Activated T-cell treated with anti-CD3 and anti-CD28 coated beads, Interleukin-2, amount 50 U/mL, for 48 hours (primary cell): ENCODE data around the gene NAPG.
"Not testable (repeated sequence)": the region's sequence is repeated elsewhere in the genome, so short reads cannot be mapped to it uniquely, and the experiment has no call there.

Source experiments
- DNase-seq, 2 experiments: peaks; one replicate each; pipeline ENCODE4 v3.0.0-alpha.2; 2020

Gene NAPG

GRCh38 chr18:10515456-10515855, 10.4 kb upstream of the NAPG start:
- no peak for DNase-seq

GRCh38 chr18:10516078-10516477, 9.7 kb upstream of the NAPG start:
- DNase-seq: no peak

- no peak for DNase-seq
Measured at GRCh38 chr18:10518595-10519255, 7.1 kb upstream of the NAPG start.

GRCh38 chr18:10519366-10519765, 6.5 kb upstream of the NAPG start:
- DNase-seq: no peak

- DNase-seq: peak; percentile 61 to 70
Measured at GRCh38 chr18:10519999-10520935, 5.6 kb upstream of the NAPG start.

- no peak for DNase-seq
Measured at GRCh38 chr18:10521566-10521965, 4.3 kb upstream of the NAPG start.

- no peak for DNase-seq
Measured at GRCh38 chr18:10522574-10522973, 3.3 kb upstream of the NAPG start.

GRCh38 chr18:10523544-10523943, 2.3 kb upstream of the NAPG start:
- no peak for DNase-seq

GRCh38 chr18:10524507-10525370, 1.1 kb upstream of the NAPG start:
- DNase-seq: no peak

GRCh38 chr18:10525371-10525691, 496 bp upstream of the NAPG start:
- no peak for DNase-seq

- DNase-seq: no peak
Measured at GRCh38 chr18:10526561-10526949, 728 bp downstream of the NAPG start.

GRCh38 chr18:10528439-10528838, 2.6 kb downstream of the NAPG start:
- no peak for DNase-seq

- no peak for DNase-seq
Measured at GRCh38 chr18:10530002-10530401, 4.2 kb downstream of the NAPG start.

GRCh38 chr18:10530852-10531251, 5.0 kb downstream of the NAPG start:
- DNase-seq: peak in 1 of 2 experiments; percentile 49

GRCh38 chr18:10533111-10533510, 7.3 kb downstream of the NAPG start:
- DNase-seq: no peak

GRCh38 chr18:10536280-10536679, 10.5 kb downstream of the NAPG start:
- DNase-seq: no peak

- no peak for DNase-seq
Measured at GRCh38 chr18:10537765-10538164, 11.9 kb downstream of the NAPG start.

GRCh38 chr18:10539124-10539523, 13.3 kb downstream of the NAPG start:
- not testable (repeated sequence) for DNase-seq

GRCh38 chr18:10543277-10543676, 17.4 kb downstream of the NAPG start:
- DNase-seq: no peak

GRCh38 chr18:10544093-10544748, 18.4 kb downstream of the NAPG start:
- DNase-seq: no peak

GRCh38 chr18:10546557-10547300, 20.9 kb downstream of the NAPG start:
- no peak for DNase-seq

GRCh38 chr18:10552226-10552625, 26.4 kb downstream of the NAPG start:
- no peak for DNase-seq
